Mesothelial cell of epicardium (in vitro differentiated cells): Measurements from ENCODE around the gene BIRC5. TPM values are rescaled to one million over a fixed set of nuclear protein-coding genes. Genes with fewer than 3 reads are reported as not detected.

Experiments
- DNase-seq, 2 experiments: peaks; one replicate each; pipeline ENCODE4 v3.0.0; 2021; ENCODE audit warnings: low spot score in 2 of 2; ENCODE audit not compliant: unreplicated experiment in 2 of 2
- H3K27ac Mint-ChIP-seq: 2 replicates; pipeline ENCODE4 v1.8.0; 2021; ENCODE audit warnings: mixed read lengths
- H3K27me3 Mint-ChIP-seq: 2 replicates; pipeline ENCODE4 v1.8.0; 2021; ENCODE audit warnings: low read depth, mixed read lengths
- H3K36me3 Mint-ChIP-seq: 2 replicates; pipeline ENCODE4 v1.8.0; 2021; ENCODE audit warnings: mixed read lengths
- H3K4me1 Mint-ChIP-seq: 2 replicates; pipeline ENCODE4 v1.8.0; 2021; ENCODE audit warnings: mixed read lengths
- H3K4me3 Mint-ChIP-seq: 2 replicates; pipeline ENCODE4 v1.8.0; 2021; ENCODE audit warnings: mild to moderate bottlenecking, moderate library complexity, mixed read lengths
- H3K9me3 Mint-ChIP-seq: 2 replicates; pipeline ENCODE4 v1.8.0; 2021; ENCODE audit warnings: mixed read lengths
- CTCF ChIP-seq: fragments of 200-600 bp; sonication (generic); IDR thresholded peaks from one replicate; pipeline ENCODE4 v1.5.0; 2021; ENCODE audit warnings: antibody characterized with exemption; ENCODE audit not compliant: unreplicated experiment
- total RNA-seq: library from RNA; stranded (reverse); gene quantifications from 3 replicates; pipeline ENCODE4 v1.2.1, GENCODE V29; 2021

BIRC5 gene
- total RNA-seq, 1 donor from 2014 or later, result 22.8 TPM

- Mint-ChIP-seq H3K4me1 (peaks cover 46% of the 10 kb centered on the region), H3K27me3 (no peaks in the 10 kb centered on the region), H3K9me3 (no peaks in the 10 kb centered on the region), H3K36me3 (no peaks in the 10 kb centered on the region), H3K27ac (peak overlapping the region; percentile 78), H3K4me3 (no peak overlapping the region)
- no peak for TF ChIP-seq CTCF
- no peak for DNase-seq
These were observed 49.8 kb downstream of the BIRC5 start for GRCh38 chr17:78263736-78264340.

- no peaks in the 10 kb centered on the region for H3K9me3 Mint-ChIP-seq
- H3K4me3 Mint-ChIP-seq, result no peak overlapping the region
- H3K27me3 Mint-ChIP-seq, result no peaks in the 10 kb centered on the region
- peak overlapping the region; percentile 91 for H3K27ac Mint-ChIP-seq
- DNase-seq, result no peak
- H3K4me1 Mint-ChIP-seq, result peaks cover 49% of the 10 kb centered on the region
- H3K36me3 Mint-ChIP-seq, result no peaks in the 10 kb centered on the region
- no peak for TF ChIP-seq CTCF
These were observed 50.5 kb downstream of the BIRC5 start for GRCh38 chr17:78264590-78264989.

GRCh38 chr17:78265121-78265520, 51.1 kb downstream of the BIRC5 start:
- Mint-ChIP-seq H3K9me3 (no peaks in the 10 kb centered on the region), H3K4me3 (no peak overlapping the region), H3K27ac (peak overlapping the region; percentile 56), H3K4me1 (peaks cover 50% of the 10 kb centered on the region), H3K36me3 (no peaks in the 10 kb centered on the region), H3K27me3 (no peaks in the 10 kb centered on the region)
- no peak for TF ChIP-seq CTCF
- no peak for DNase-seq

GRCh38 chr17:78266231-78266631, 52.2 kb downstream of the BIRC5 start:
- H3K36me3 Mint-ChIP-seq, result no peaks in the 10 kb centered on the region
- peak overlapping the region; percentile 88 for H3K27ac Mint-ChIP-seq
- TF ChIP-seq CTCF, result no peak
- no peak for DNase-seq
- peak overlapping the region; percentile 20 for H3K4me3 Mint-ChIP-seq
- no peaks in the 10 kb centered on the region for H3K27me3 Mint-ChIP-seq
- no peaks in the 10 kb centered on the region for H3K9me3 Mint-ChIP-seq
- peaks cover 56% of the 10 kb centered on the region for H3K4me1 Mint-ChIP-seq

- H3K36me3 Mint-ChIP-seq, result no peaks in the 10 kb centered on the region
- TF ChIP-seq CTCF, result no peak
- no peaks in the 10 kb centered on the region for H3K9me3 Mint-ChIP-seq
- H3K27me3 Mint-ChIP-seq, result no peaks in the 10 kb centered on the region
- H3K4me1 Mint-ChIP-seq, result peaks cover 61% of the 10 kb centered on the region
- peak overlapping the region; percentile 88 for H3K27ac Mint-ChIP-seq
- no peak overlapping the region for H3K4me3 Mint-ChIP-seq
- DNase-seq, result no peak
These were observed 52.7 kb downstream of the BIRC5 start for GRCh38 chr17:78266771-78267170.
